Non-pigmented ciliary epithelial cell (primary cell): ENCODE measurements around the gene CATSPERZ.

ENCODE experiments used
- DNase-seq: peaks from one replicate; pipeline ENCODE4 v3.0.0-alpha.2; 2010; ENCODE audit warnings: low read depth

CATSPERZ gene, protein sequence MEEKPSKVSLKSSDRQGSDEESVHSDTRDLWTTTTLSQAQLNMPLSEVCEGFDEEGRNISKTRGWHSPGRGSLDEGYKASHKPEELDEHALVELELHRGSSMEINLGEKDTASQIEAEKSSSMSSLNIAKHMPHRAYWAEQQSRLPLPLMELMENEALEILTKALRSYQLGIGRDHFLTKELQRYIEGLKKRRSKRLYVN

DNA sequence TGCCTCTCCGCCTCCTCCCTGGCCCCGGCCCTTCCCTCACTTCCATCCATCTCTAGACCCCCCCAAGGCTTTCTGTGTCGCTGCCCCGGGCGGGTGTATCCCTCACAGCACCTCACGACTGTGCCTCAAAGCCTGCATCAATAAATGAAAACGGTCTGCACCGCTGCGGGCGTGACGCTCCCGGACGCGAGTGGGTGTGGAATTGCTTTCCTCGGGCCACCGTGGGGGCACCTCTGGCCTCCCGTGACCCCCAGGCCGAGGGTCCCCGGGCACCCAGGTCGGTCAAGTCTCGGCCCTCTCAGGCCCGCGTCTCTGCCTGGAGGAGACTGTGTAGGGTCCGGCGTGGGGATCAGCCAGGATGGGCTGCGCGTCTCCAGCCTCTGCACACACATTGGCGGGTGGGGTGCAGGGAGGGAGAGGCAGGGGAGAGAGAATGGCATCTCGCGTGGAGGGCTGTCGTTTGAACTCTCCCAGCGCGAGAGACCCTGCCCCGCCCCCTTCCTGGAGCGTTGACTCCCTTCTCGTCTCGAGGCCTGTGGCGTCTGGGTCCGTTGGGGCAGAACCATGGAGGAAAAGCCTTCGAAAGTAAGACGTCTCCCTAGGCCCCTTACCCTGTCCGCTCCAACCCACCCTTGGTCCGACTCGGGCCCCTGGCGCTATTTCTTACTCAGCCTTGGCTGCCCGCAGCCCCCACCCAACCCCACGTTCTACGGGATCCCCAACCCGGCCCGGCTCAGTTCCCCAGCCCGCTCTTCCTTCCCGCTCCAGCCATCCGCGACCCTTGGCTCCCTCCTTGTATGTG lies at the start of gene CATSPERZ:
TSS of gene CATSPERZ (plus strand) at position 512 of the 802 bp plus-strand sequence. CDS start at position 565, 53 bp downstream.
- DNase-seq = no peak

DNA sequence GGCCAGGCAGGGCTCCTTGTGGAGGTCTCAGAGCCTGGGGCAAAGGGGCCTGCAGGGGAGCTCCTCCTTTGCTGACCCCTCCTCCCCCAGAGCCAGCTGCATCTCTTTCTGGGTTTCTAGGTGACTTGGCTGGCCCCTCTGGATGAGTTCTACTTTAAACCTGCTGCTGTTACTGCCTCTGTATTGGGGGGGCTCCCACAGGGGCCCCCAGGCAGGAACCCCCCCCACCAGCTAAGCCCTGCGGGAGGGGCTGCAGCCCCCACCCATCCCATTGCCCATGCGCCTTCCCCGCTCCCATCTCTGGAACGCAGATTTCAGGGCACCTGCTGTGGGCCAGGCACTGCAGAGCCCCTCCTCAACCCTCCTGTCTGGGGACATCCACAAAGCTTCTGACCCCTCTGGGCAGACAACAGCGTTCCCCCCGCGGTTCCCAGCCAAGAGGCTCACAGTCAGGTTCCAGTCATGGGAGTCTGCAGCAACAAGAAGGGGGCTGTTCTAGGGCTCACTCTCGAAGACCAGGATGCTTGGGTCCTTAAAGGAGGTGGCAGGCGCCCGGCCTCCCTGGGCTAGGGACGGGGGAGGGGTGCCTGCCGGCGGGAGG lies 49.6 kb upstream of the CATSPERZ start:
- no peak for DNase-seq

DNA sequence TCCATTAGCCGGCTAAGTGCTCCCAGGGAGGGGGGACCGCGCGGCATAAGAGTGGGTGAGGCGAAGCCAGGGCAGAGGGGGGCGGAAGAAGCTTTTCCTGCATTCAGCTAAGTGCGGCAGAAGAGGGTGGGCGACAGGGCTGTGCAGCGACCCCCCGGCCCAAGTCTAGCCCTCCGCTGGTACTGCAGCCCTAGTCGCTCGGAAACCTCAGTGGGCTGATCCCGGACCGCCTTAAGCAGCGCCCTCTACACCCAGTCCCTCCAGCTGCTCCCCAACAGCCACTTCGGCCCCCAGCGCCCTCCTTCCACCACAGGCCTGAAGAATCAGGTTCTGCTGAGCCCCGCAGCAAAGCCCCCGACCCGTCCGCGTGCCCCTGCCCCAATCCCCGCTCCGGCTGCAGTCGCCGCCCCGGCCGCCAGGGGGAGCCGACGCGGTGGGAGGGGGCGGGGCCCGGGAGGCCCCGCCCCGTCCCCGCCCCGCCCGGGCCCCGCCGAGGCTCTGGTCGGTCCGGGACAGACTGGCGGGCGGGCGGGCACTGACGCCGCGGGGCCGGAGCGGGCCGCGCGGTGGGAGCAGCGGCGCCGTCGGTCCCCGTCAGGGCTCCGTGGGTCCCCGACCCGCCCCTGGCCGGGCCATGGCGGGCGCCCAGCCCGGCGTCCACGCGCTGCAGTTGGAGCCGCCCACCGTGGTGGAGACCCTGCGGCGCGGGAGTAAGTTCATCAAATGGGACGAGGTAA lies 49.0 kb upstream of the CATSPERZ start, which contains the start of gene PLCB3:
TSS of gene PLCB3 (plus strand) at position 515 of the 737 bp plus-strand sequence. CDS start at position 635, 120 bp downstream.
- no peak for DNase-seq

DNA sequence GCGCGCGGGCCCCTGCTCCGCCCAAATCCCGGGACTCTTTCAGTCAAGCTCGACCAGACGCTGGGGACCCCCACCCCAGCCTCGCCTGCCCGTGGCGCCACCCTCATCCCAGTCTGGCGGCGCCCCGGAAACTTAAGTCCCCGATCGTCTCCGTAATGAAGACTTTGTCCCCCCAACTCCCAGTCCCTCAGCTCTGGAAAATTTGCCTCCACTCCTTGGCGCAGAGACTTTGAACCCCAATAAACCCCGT lies 48.5 kb upstream of the CATSPERZ start:
- DNase-seq = no peak

DNA sequence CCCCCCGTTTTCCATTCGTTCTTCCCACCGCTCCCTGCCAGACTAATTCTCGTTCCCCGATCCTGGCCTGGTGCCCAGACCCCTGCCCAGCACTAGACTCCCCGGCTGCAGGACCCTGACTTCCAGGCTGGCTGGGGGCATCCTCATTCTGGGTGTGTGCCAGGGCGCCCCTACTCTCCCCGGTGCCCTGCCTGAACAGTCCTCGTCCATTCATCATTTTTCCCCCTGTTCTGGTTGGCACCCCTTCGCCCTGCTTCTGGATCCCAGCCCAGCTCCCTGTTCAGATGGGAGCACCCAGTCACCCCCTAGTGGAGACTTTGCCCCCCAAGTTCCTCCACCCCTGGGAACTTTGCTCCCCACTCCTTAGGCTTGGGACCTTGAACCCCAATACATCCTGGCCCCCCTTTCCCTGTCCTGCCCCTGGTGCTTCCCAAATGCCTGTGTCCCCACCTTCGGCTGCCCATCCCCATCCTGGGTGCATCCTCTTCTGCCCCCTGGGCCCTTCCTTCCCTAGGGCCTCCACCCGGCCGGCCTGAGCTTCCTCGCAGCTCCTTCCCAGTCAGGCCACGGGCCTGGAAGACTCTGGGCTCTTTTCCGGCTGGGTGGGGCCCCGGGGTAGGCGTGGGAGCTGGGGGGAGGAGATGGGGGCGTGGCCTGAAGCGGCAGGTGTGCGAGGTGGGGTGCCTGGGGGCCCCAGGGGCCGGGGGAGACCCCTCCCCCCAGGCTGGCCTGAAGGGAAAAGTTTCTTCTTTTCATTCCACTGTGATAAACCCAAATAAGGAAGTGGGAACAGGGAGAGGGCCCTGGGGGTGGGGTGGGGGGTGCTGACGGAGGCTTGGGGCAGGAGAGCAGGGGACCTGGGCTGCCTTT lies 47.9 kb upstream of the CATSPERZ start:
- no peak for DNase-seq

DNA sequence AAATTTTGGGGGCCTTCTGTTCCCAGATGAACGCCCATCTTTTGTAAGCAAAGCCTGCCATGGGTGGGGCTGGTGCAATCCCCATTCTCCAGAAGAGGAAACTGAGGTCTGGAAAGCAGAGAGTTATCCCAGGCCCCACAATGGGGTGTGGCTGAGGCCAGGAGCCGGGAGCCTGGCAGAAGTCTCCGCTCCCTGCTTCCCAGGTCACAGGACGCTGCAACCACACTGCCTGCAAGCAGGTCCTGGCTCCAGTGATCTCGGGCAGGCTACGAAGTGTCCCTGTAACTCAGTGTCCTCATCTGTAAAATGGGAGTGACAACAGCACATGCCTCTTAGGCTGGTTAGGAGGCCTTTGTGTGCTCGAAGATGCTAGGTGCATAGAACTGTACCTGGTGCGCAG lies 47.1 kb upstream of the CATSPERZ start:
- DNase-seq = no peak

DNA sequence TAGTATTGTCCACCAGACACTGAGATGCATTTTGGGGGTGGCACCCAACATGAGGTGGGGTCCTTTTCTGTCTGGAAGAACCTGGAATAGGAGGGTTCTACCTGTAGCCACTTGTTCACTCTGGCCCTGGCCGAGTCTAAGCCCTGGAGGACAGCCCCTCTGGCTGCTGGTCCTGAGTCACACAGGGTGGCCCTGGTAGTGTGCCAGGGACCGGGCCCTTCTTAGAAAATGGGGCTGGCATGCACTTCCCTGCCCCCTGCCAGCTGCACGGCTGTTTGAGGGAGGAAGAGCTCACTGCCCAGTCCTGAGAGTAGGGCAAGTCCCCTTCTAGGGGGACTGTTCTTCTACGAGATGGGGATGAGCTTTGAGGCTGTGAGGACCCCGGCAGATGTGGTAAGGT lies 46.7 kb upstream of the CATSPERZ start:
- DNase-seq = no peak

DNA sequence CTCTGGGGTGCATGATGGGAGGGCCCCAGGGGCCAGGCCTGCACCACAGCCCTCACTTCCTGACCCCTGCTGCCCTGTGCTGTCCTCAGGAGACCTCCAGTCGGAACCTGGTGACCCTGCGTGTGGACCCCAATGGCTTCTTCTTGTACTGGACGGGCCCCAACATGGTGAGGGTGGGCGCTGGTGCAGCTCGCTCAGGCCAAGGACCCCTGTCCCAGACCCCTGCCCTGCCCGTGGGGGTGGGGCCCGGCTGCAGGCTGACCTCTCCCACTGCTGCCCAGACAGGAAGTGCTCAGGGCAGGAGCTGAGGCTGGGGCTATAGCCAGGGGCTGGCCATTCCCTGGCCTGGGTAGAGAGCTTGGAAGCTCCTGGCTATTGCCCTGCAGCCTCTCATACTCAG lies 45.8 kb upstream of the CATSPERZ start:
- no peak for DNase-seq

DNA sequence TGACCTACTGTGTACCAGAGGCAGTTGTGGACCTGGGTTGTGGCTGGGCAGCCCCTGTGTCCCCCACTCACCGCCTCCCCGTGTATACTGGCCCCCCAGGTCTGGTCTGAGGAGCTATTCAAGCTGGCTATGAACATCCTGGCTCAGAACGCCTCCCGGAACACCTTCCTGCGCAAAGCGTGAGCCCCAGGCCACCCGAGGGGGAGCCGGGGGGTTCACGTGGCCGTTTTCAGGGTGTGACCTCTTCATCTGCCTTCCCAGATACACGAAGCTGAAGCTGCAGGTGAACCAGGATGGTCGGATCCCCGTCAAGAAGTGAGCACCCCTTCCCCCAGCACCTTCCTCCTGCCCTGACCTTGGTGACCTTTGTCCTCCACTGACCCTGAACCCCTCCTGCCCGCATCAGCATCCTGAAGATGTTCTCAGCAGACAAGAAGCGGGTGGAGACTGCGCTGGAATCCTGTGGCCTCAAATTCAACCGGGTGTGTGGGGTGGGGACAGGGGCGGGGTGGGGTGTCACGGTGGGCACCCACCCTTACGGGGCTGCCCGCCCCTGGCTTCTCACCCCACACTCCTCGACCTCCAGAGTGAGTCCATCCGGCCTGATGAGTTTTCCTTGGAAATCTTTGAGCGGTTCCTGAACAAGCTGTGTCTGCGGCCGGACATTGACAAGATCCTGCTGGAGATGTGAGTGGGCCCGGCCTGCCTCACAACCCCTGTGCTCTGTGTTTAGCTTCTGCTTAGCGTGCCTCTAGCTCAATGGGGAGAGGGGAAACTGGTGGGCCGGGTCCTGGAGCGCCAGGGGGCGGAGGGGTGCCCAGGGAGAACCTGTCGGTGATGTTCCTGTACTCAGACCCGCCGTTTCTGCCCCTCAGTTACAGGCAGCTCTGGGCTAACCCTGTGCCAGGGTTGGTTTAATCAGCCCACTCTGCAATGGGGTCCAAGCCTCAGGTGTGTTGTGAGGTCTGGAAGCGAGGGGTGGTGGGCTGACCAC lies 44.7 kb upstream of the CATSPERZ start:
- DNase-seq = no peak

DNA sequence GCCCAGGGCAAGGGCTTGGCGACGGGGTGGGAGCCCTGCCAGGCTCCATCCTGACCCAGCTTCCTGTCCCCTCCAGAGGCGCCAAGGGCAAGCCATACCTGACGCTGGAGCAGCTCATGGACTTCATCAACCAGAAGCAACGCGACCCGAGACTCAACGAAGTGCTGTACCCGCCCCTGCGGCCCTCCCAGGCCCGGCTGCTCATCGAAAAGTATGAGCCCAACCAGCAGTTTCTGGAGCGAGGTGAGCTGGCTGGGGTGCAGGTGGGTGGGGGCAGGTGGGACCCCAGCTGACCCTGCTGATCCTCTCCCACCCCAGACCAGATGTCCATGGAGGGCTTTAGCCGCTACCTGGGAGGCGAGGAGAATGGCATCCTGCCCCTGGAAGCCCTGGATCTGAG lies 43.9 kb upstream of the CATSPERZ start:
- DNase-seq = no peak

DNA sequence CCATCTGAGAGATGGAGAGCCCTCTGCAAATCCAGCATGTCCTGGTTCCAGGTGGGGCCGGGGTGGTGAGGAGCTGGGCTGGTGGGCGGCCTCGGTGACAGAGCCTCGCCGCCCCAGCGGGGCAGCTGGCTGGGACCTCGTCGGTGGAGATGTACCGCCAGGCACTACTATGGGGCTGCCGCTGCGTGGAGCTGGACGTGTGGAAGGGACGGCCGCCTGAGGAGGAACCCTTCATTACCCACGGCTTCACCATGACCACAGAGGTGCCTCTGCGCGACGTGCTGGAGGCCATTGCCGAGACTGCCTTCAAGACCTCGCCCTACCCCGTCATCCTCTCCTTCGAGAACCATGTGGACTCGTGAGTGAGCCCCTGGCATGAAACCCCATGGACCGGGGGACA lies 41.8 kb upstream of the CATSPERZ start:
- DNase-seq = no peak

DNA sequence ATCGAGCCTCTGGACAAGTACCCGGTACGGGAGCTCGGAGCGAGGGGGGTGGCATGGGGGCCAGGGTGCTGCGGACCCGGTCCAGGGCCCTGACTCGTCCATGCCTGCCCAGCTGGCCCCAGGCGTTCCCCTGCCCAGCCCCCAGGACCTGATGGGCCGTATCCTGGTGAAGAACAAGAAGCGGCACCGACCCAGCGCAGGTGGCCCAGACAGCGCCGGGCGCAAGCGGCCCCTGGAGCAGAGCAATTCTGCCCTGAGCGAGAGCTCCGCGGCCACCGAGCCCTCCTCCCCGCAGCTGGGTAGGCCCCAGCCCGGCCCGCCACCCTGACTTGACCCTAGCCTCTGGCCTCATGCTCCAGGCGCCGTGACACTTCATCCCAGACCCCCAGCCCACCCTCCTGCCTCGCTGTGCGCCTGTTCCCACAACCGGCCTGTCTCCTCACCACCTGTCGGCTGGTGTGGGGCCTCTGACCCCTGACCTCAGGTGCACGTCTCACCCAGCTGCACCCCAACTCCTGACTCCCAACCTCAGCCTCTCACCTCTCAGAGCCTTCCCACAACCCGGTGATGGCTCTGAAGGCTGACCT lies 41.1 kb upstream of the CATSPERZ start:
- no peak for DNase-seq

DNA sequence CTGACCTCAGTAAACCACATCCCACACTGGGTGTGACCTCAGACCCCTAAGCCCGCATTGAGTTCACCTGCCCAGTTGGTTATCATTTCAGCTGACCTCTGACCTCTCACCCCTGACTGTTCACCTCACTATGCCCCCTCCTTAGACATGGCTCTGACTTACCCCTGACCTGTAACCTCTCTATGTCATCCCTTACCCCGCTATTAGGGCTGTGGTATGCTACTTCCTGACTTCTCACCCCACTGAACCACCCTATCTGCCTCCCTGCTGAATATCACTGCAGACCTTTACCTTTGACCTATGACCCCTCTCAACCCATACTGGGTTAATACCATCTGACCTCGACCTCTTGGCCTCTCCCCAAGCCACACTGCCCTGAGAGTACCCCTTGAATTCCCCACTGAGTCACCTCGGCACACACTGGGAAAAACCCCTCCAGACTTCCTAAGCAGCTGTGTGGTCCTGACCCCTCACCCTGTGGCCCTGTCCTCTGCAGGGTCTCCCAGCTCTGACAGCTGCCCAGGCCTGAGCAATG lies 40.6 kb upstream of the CATSPERZ start:
- DNase-seq = no peak

DNA sequence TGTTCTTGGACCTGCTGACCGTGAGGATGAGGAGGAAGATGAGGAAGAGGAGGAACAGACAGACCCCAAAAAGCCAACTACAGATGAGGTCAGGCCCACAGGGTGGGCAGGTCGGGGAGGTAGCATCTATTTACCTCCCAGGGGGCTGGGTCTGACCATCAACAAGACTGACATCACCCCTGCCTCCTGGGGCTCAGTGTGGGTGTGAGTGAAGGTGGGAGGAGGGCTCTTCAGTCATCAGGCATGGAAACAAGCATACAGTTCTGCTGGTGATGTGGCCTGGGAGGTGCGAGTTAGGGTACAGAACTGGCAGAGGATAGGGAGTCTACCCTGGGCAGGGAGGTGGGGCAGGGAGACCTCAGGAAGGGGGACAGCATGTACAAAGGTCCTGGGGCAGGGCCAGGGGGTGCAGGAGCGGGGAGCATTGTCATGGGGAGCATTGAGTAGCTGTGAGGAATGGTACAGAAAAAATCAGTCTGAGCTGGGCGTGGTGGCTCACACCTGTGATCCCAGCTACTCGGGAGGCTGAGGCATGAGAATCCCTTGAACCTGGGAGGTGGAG lies 39.9 kb upstream of the CATSPERZ start:
- no peak for DNase-seq

DNA sequence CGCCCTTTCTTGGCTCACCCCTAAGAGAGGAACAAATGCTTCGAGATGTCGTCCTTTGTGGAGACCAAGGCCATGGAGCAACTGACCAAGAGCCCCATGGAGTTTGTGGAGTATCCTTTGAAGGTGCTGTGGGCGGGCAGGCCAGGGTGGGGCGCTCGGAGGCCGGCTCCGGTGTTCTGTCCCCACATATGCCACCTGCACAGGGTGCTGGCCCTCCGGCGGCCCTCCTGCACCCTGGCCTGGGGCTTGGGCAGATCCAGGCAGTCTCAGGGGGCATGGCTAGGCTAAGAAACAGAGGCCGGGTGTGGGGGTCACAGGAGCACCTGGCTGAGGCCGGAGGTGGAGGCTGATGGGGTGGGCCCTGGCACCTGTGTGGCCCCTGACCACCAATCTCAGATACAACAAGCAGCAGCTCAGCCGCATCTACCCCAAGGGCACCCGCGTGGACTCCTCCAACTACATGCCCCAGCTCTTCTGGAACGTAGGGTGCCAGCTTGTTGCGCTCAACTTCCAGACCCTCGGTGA lies 38.5 kb upstream of the CATSPERZ start:
- no peak for DNase-seq

DNA sequence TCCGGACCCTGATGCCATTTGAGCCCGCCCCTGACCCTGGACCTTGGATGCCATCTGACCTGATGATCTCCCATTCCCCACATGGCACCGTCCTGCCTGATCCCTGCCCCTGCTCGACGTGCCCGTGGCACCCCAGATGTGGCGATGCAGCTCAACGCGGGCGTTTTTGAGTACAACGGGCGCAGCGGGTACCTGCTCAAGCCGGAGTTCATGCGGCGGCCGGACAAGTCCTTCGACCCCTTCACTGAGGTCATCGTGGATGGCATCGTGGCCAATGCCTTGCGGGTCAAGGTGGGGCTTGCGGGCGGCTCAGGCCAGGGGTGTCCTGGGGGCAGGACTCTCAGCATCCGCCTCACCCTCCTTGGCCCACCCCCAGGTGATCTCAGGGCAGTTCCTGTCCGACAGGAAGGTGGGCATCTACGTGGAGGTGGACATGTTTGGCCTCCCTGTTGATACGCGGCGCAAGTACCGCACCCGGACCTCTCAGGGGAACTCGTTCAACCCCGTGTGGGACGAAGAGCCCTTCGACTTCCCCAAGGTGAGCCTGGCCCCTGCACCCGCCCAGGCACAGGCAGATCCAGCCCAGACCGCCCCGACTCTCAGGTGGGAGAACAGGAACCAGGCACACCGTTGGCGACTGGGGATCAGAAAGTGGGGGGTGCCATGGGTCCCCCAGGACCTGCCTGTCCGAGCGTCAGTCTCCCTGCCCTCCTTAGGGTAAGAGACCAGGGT lies 37.7 kb upstream of the CATSPERZ start:
- no peak for DNase-seq

DNA sequence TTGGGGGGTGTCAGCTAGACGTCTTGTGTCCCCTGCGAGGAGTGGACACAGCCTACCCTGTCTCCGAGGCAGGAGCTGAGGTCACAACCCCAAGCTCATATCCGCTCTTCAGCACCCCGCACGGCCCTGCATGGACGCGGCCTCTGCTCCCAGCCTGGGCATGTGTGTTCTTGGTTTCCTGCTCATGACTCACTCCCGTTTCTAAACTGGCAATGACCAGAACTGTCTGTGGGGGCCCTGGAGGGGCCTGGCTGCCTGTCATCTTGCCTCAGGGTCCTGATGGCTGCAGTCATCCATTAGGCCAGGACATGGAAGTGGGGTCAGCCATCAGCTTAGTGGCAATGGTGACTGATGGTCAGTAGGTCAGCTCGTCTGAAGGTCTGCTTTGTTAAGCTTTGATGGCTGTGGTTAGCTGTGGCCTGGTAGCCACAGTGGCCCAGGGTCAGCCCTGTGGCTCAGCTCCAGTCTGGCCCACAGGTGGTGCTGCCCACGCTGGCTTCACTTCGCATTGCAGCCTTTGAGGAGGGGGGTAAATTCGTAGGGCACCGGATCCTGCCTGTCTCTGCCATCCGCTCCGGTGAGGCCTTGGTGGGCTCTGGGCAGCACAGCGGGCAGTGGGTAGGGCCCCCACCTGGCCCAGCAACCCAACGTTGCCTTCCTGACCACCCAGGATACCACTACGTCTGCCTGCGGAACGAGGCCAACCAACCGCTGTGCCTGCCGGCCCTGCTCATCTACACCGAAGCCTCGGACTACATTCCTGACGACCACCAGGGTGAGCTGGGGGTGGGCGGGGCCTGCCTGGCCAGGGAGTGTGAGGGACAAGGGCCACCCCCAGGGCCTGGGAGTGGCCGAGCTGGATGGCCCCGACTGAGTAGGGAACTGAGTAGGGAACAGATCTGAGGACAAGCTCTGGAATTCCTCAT lies 36.9 kb upstream of the CATSPERZ start:
- DNase-seq = no peak

DNA sequence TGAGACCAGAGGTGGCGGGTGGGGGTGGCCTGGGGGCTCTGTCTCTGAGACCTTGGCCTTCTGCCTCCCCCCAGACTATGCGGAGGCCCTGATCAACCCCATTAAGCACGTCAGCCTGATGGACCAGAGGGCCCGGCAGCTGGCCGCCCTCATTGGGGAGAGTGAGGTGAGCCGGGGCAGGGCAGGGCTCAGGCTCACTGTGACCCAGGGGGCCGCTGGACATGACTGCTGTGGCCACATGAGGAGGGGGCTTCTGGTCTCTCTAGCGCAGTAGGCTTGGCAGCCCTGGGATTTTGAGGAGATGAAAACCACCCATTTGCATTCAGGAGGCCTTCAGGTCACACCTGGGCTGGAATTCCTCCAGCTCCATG lies 36.2 kb upstream of the CATSPERZ start:
- no peak for DNase-seq
